GM12878 (cell line): ENCODE measurements around the gene RPS10. TPM values are rescaled to one million over a fixed set of nuclear protein-coding genes. Genes with fewer than 3 reads are reported as not detected.

Experiments
- ATAC-seq: fragments of 200-7000 bp; cut with Tn5 transposase; 3 replicates; pipeline ENCODE4 v1.9.1; 2020; ENCODE audit warnings: mild to moderate bottlenecking, moderate library complexity
- BruUV-seq: library from RNA; stranded (reverse); fragments of 400-500 nt; replicated peaks from 2 replicates; lab custom pipeline; 2021; lab: Mats Ljungman, UMichigan
- CTCF ChIA-PET: fragments of 300-600 bp; sonication (Branson Sonifier 250); formaldehyde crosslinking; extraction: SDS; loops from one replicate; lab custom pipeline; 2021; ENCODE audit warnings: inconsistent platforms; lab: Yijun Ruan, JAX
- POLR2A ChIA-PET: fragments of 350-600 bp; formaldehyde crosslinking; extraction: SDS; loops from one replicate; lab custom pipeline; 2021; ENCODE audit warnings: inconsistent platforms; lab: Charles Lee
- RAD21 ChIA-PET: fragments of 300-600 bp; sonication (Branson Sonifier 250); formaldehyde crosslinking; loops from one replicate; lab custom pipeline; 2023; ENCODE audit warnings: antibody characterized with exemption; ENCODE audit not compliant: unreplicated experiment; lab: Charles Lee
- SMC1A ChIA-PET: fragments of 300-600 bp; sonication (Branson Sonifier 250); formaldehyde crosslinking; loops from one replicate; lab custom pipeline; 2023; ENCODE audit not compliant: unreplicated experiment, uncharacterized antibody; lab: Charles Lee
- DNase-seq: peaks from one replicate; pipeline ENCODE4 v3.0.0-alpha.2; 2011; ENCODE audit warnings: low read depth, low spot score
- FAIRE-seq: peaks from 3 replicates; lab custom pipeline; 2011; peaks lifted over from hg19 to GRCh38; lab: Jason Lieb, UNC
- H2AFZ ChIP-seq: 2 replicates; pipeline ENCODE4 v1.6.0; 2011; ENCODE audit warnings: low read depth, low read length, control low read depth; ENCODE audit not compliant: control insufficient read depth
- H3K27ac ChIP-seq: 2 replicates; pipeline ENCODE4 v1.5.1; 2011; ENCODE audit warnings: control low read depth; ENCODE audit not compliant: control insufficient read depth, insufficient read depth
- H3K27me3 ChIP-seq, 2 experiments: replicated peaks in 1 of 2; 2 replicates each; pipeline versions ENCODE4 v1.6.0 to v1.6.1; 2011; ENCODE audit warnings: low read length in 1 of 2; ENCODE audit not compliant: control insufficient read depth in 2 of 2, insufficient read depth in 2 of 2
- H3K36me3 ChIP-seq, 2 experiments: 2 replicates each; pipeline ENCODE4 v1.5.1; 2011; ENCODE audit warnings: low read length in 1 of 2; ENCODE audit not compliant: control insufficient read depth in 2 of 2, insufficient read depth in 2 of 2
- H3K4me1 ChIP-seq: 2 replicates; pipeline ENCODE4 v1.6.1; 2011; ENCODE audit warnings: mild to moderate bottlenecking, low read length, moderate library complexity, mixed read lengths; ENCODE audit not compliant: control insufficient read depth, insufficient read depth
- H3K4me2 ChIP-seq: 2 replicates; pipeline ENCODE4 v1.6.0; 2011; ENCODE audit warnings: control low read depth; ENCODE audit not compliant: control insufficient read depth, insufficient read depth
- H3K4me3 ChIP-seq: fragments of 200-600 bp; sonication (generic); 2 replicates; pipeline ENCODE4 v1.5.1; 2016
- H3K79me2 ChIP-seq: 2 replicates; pipeline ENCODE4 v1.6.0; 2011; ENCODE audit warnings: low read length; ENCODE audit not compliant: control insufficient read depth, insufficient read depth
- H3K9ac ChIP-seq: 2 replicates; pipeline ENCODE4 v1.8.0; 2011; ENCODE audit warnings: low read length, control low read depth, mixed read lengths; ENCODE audit not compliant: control insufficient read depth, insufficient read depth
- H3K9me3 ChIP-seq: replicated peaks from 3 replicates; pipeline ENCODE4 v1.5.1; 2011; ENCODE audit warnings: mild to moderate bottlenecking, low read length; ENCODE audit not compliant: control insufficient read depth, insufficient read depth
- H4K20me1 ChIP-seq: 2 replicates; pipeline ENCODE4 v1.6.0; 2011; ENCODE audit not compliant: control insufficient read depth, insufficient read depth
- ASH2L ChIP-seq: fragments of 300-600, 200-600 bp; sonication (generic); IDR thresholded peaks from 2 replicates; pipeline ENCODE4 v1.6.1; 2017; ENCODE audit warnings: low read depth, mild to moderate bottlenecking, borderline replicate concordance
- CREB1 ChIP-seq: IDR thresholded peaks from 2 replicates; pipeline ENCODE4 v1.6.1; 2012; ENCODE audit warnings: low read depth, mild to moderate bottlenecking, inconsistent platforms
- E2F8 ChIP-seq: fragments of 450-650 bp; IDR thresholded peaks from 2 replicates; pipeline ENCODE4 v1.6.1; 2018; ENCODE audit warnings: mild to moderate bottlenecking, low read depth, moderate library complexity; ENCODE audit not compliant: partially characterized antibody
- E4F1 ChIP-seq: fragments of 450-650 bp; IDR thresholded peaks from 2 replicates; pipeline ENCODE4 v1.6.1; 2018; ENCODE audit warnings: borderline replicate concordance, mild to moderate bottlenecking; ENCODE audit not compliant: partially characterized antibody
- KDM1A ChIP-seq: fragments of 200-600 bp; sonication (generic); IDR thresholded peaks from 2 replicates; pipeline ENCODE4 v1.6.1; 2016; ENCODE audit warnings: borderline replicate concordance
- NR2F1 ChIP-seq: fragments of 450-650 bp; conservative IDR thresholded peaks from 2 replicates; pipeline ENCODE4 v1.6.1; 2017; ENCODE audit warnings: mild to moderate bottlenecking
- SREBF2 ChIP-seq: IDR thresholded peaks from 2 replicates; pipeline ENCODE4 v1.6.1; 2012; ENCODE audit warnings: mild to moderate bottlenecking, low read length
- TCF7 ChIP-seq: IDR thresholded peaks from 2 replicates; pipeline ENCODE4 v1.6.1; 2014; ENCODE audit warnings: antibody characterized with exemption, borderline replicate concordance
- YBX1 ChIP-seq: fragments of 450-650 bp; IDR thresholded peaks from 2 replicates; pipeline ENCODE4 v1.6.1; 2016; ENCODE audit warnings: antibody characterized with exemption
- WGBS: methylation state at CpG from one replicate; pipeline ENCODE4 v1.1.6; 2016; ENCODE audit warnings: low lambda C conversion rate; ENCODE audit not compliant: insufficient replicate concordance, insufficient coverage; ENCODE audit errors: missing lambda C conversion rate; 5-methylcytosine and 5-hydroxymethylcytosine counted together
- in situ Hi-C: fragments of 300-500 bp; cut with MboI; formaldehyde crosslinking; loops from 9 replicates; pipeline ENCODE4 v1.14.3; 2018; ENCODE audit warnings: mixed read lengths
- intact Hi-C: fragments of 100-400 bp; cut with micrococcal nuclease; formaldehyde crosslinking; loops from one replicate; pipeline ENCODE4 v1.14.2; 2022; ENCODE audit not compliant: unreplicated experiment
- polyA plus RNA-seq, 11 experiments: library from polyadenylated mRNA; depleted of rRNA in 4 of 11; unstranded in 6 of 11; stranded (reverse) in 5 of 11; fragments of >200 nt; fragmentation: Nextera tagmentation in 4 of 11; fragmentation: Illumina TruSeq in 1 of 11; extraction: Ambion mirVana in 4 of 11; extraction: Trizol in 1 of 11; gene quantifications; 1 replicate in 1 of 11; 2 replicates in 10 of 11; pipeline versions ENCODE4 v1.2.1 to v1.2.3, GENCODE V29; 2011 to 2016; ENCODE audit warnings: inconsistent platforms in 2 of 11, missing spikeins in 2 of 11, low read depth in 1 of 11
- total RNA-seq, 4 experiments: library from RNA; depleted of rRNA in 3 of 4; stranded (reverse); fragments of >200 nt in 3 of 4; fragmentation: Illumina TruSeq in 1 of 4; extraction: Trizol in 1 of 4; gene quantifications; 2 replicates each; pipeline versions ENCODE4 v1.2.1 to v1.2.3, GENCODE V29; 2013 to 2021
- TF ChIP-seq, protein P1 (sequence below): IDR thresholded peaks from 2 replicates; pipeline ENCODE4 v1.6.1; 2012; ENCODE audit warnings: low read depth, low read length, improper control_type of control experiment

Gene RPS10
- total and polyA plus RNA-seq, 10 of the 15 experiments (the other 5 are each of a cell fraction or from before 2014, with no cell fraction given) = 1,546 to 3,970 (median 2,813) TPM

- ChIA-PET SMC1A (interaction anchor here (0.8 kb wide), 1 partner anchor 135 kb away, joined by 3 read pairs; no protein-coding TSS in a partner anchor), RAD21 (interaction anchor here (0.7 kb wide), 1 partner anchor 997 kb away, joined by 3 read pairs; no protein-coding TSS in a partner anchor), CTCF (no interaction called here), POLR2A (no interaction called here)
- TF ChIP-seq ASH2L = no peak
- no peak for TF ChIP-seq NR2F1
- TF ChIP-seq KDM1A = no peak
- TF ChIP-seq TCF7 = no peak
- TF ChIP-seq YBX1 = no peak
- TF ChIP-seq, protein P1, sequence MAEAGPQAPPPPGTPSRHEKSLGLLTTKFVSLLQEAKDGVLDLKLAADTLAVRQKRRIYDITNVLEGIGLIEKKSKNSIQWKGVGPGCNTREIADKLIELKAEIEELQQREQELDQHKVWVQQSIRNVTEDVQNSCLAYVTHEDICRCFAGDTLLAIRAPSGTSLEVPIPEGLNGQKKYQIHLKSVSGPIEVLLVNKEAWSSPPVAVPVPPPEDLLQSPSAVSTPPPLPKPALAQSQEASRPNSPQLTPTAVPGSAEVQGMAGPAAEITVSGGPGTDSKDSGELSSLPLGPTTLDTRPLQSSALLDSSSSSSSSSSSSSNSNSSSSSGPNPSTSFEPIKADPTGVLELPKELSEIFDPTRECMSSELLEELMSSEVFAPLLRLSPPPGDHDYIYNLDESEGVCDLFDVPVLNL = no peak
- no peak for TF ChIP-seq E4F1
- no peak for TF ChIP-seq SREBF2
- TF ChIP-seq E2F8 = no peak
- no peak for TF ChIP-seq CREB1
- FAIRE-seq (no peak), DNase-seq (no peak), ATAC-seq (no peak)
- Histone ChIP-seq H4K20me1 (no peaks in the 10 kb centered on the region), H3K9ac (no peak overlapping the region), H3K27ac (no peak overlapping the region), H3K27me3 (no peaks in the 10 kb centered on the region), H3K4me3 (no peak overlapping the region), H2AFZ (no peak overlapping the region), H3K36me3 (no peaks in the 10 kb centered on the region), H3K9me3 (no peaks in the 10 kb centered on the region), H3K79me2 (no peaks in the 10 kb centered on the region), H3K4me1 (no peaks in the 10 kb centered on the region; the same call in 1 of the 2 replicates), H3K4me2 (no peak overlapping the region)
- BruUV-seq = no TSS peak
- intact Hi-C loops (no loop called here), in situ Hi-C loops (no loop called here)
- WGBS = 24% methylated on average over 1 of the region's 1 CpG
These were observed 48.1 kb upstream of the RPS10 start for GRCh38 chr6:34473967-34474366.
